HepG2 (cell line): Measurements from ENCODE around the gene SLC16A5. TPM values are rescaled to one million over a fixed set of nuclear protein-coding genes. Genes with fewer than 3 reads are reported as not detected.

Source experiments
- AKAP8 ChIP-seq: sonication (generic); formaldehyde crosslinking; IDR thresholded peaks from 2 replicates; pipeline ENCODE4 v1.5.1; 2020; ENCODE audit warnings: mild to moderate bottlenecking, missing genetic modification reagents
- FOXP4 ChIP-seq: sonication (generic); formaldehyde crosslinking; IDR thresholded peaks from 2 replicates; pipeline ENCODE4 v1.4.0; 2020; ENCODE audit warnings: missing genetic modification reagents
- HHEX ChIP-seq: IDR thresholded peaks from 2 replicates; pipeline ENCODE4 v1.6.1; 2016; ENCODE audit warnings: control low read depth
- MATR3 ChIP-seq: sonication (generic); formaldehyde crosslinking; IDR thresholded peaks from 2 replicates; pipeline ENCODE4 v1.4.0; 2020; ENCODE audit warnings: missing genetic modification reagents
- MTA3 ChIP-seq: sonication (generic); formaldehyde crosslinking; IDR thresholded peaks from 2 replicates; pipeline ENCODE4 v1.4.0; 2020; ENCODE audit warnings: missing genetic modification reagents
- MTF1 ChIP-seq: sonication (generic); formaldehyde crosslinking; IDR thresholded peaks from 2 replicates; pipeline ENCODE4 v1.5.0; 2020; ENCODE audit warnings: missing genetic modification reagents
- NKX3-1 ChIP-seq: sonication (generic); formaldehyde crosslinking; IDR thresholded peaks from 2 replicates; pipeline ENCODE4 v1.5.0; 2020; ENCODE audit warnings: missing genetic modification reagents
- SKIL ChIP-seq: sonication (generic); formaldehyde crosslinking; IDR thresholded peaks from 2 replicates; pipeline ENCODE4 v1.8.0; 2022; ENCODE audit warnings: missing genetic modification reagents, mild to moderate bottlenecking, moderate library complexity, borderline replicate concordance
- STAG1 ChIP-seq: sonication (generic); formaldehyde crosslinking; IDR thresholded peaks from 2 replicates; pipeline ENCODE4 v1.4.0; 2020; ENCODE audit warnings: missing genetic modification reagents
- SYNCRIP ChIP-seq: fragments of 200-400 bp; formaldehyde crosslinking; IDR thresholded peaks from 2 replicates; pipeline ENCODE4 v1.6.1; 2018; ENCODE audit warnings: mild to moderate bottlenecking, low read depth, low read length; ENCODE audit not compliant: insufficient read depth
- THYN1 ChIP-seq: sonication (generic); formaldehyde crosslinking; IDR thresholded peaks from 2 replicates; pipeline ENCODE4 v1.8.1; 2023; ENCODE audit warnings: low read depth, mild to moderate bottlenecking, moderate library complexity, missing genetic modification reagents, borderline replicate concordance
- ZBTB1 ChIP-seq: sonication (generic); formaldehyde crosslinking; IDR thresholded peaks from 2 replicates; pipeline ENCODE4 v1.4.0; 2020; ENCODE audit warnings: missing genetic modification reagents, borderline replicate concordance
- ZNF335 ChIP-seq: sonication (generic); formaldehyde crosslinking; IDR thresholded peaks from 2 replicates; pipeline ENCODE4 v1.4.0; 2020; ENCODE audit warnings: missing genetic modification reagents
- ZNF44 ChIP-seq: sonication (generic); formaldehyde crosslinking; IDR thresholded peaks from 2 replicates; pipeline ENCODE4 v1.5.1; 2020; ENCODE audit warnings: mild to moderate bottlenecking, missing genetic modification reagents
- ZNF460 ChIP-seq: sonication (generic); formaldehyde crosslinking; IDR thresholded peaks from 2 replicates; pipeline ENCODE4 v1.5.1; 2020; ENCODE audit warnings: missing genetic modification reagents, mild to moderate bottlenecking, borderline replicate concordance
- ZNF550 ChIP-seq: sonication (generic); formaldehyde crosslinking; IDR thresholded peaks from 2 replicates; pipeline ENCODE4 v1.4.0; 2020; ENCODE audit warnings: mild to moderate bottlenecking, missing genetic modification reagents, borderline replicate concordance
- ZNF75D ChIP-seq: sonication (generic); formaldehyde crosslinking; IDR thresholded peaks from 2 replicates; pipeline ENCODE4 v1.8.1; 2023; ENCODE audit warnings: missing genetic modification reagents, mild to moderate bottlenecking, borderline replicate concordance
- ZNF768 ChIP-seq: sonication (generic); formaldehyde crosslinking; IDR thresholded peaks from 2 replicates; pipeline ENCODE4 v1.4.0; 2020; ENCODE audit warnings: missing genetic modification reagents
- ZNF780A ChIP-seq: sonication (generic); formaldehyde crosslinking; IDR thresholded peaks from 2 replicates; pipeline ENCODE4 v1.8.0; 2022; ENCODE audit warnings: mild to moderate bottlenecking, missing genetic modification reagents, moderate library complexity
- ZNF883 ChIP-seq: sonication (generic); formaldehyde crosslinking; IDR thresholded peaks from 2 replicates; pipeline ENCODE4 v1.5.1; 2020; ENCODE audit warnings: mild to moderate bottlenecking, missing genetic modification reagents; ENCODE audit errors: not compliant biosample characterization
- polyA plus RNA-seq, 8 experiments: library from polyadenylated mRNA; depleted of rRNA in 3 of 8; stranded (reverse) in 7 of 8; unstranded in 1 of 8; fragments of >200 nt; fragmentation: Illumina TruSeq in 4 of 8; extraction: Trizol in 4 of 8; gene quantifications; 2 replicates each; pipeline versions ENCODE4 v1.2.1 to v1.2.3, GENCODE V29; 2011 to 2016; ENCODE audit warnings: low read depth in 4 of 8, missing spikeins in 1 of 8, mixed read lengths in 1 of 8; ENCODE audit not compliant: insufficient read depth in 1 of 8
- total RNA-seq, 5 experiments: library from RNA; depleted of rRNA; stranded (reverse); fragments of >200 nt; fragmentation: Illumina TruSeq; extraction: Trizol; gene quantifications; 2 replicates each; pipeline ENCODE4 v1.2.3, GENCODE V29; 2016; ENCODE audit warnings: low read depth in 1 of 5
- TF ChIP-seq, protein P1 (sequence below): IDR thresholded peaks from 2 replicates; pipeline ENCODE4 v1.6.1; 2016; ENCODE audit warnings: control low read depth
- TF ChIP-seq, protein P2 (sequence below): IDR thresholded peaks from 2 replicates; pipeline ENCODE4 v1.6.1; 2012; ENCODE audit warnings: low read depth, low read length, improper control_type of control experiment

Gene SLC16A5
- total and polyA plus RNA-seq, 2 of the 13 experiments (the other 11 are each of a cell fraction or from before 2014, with no cell fraction given), result 0.69 to 5.6 TPM

DNA sequence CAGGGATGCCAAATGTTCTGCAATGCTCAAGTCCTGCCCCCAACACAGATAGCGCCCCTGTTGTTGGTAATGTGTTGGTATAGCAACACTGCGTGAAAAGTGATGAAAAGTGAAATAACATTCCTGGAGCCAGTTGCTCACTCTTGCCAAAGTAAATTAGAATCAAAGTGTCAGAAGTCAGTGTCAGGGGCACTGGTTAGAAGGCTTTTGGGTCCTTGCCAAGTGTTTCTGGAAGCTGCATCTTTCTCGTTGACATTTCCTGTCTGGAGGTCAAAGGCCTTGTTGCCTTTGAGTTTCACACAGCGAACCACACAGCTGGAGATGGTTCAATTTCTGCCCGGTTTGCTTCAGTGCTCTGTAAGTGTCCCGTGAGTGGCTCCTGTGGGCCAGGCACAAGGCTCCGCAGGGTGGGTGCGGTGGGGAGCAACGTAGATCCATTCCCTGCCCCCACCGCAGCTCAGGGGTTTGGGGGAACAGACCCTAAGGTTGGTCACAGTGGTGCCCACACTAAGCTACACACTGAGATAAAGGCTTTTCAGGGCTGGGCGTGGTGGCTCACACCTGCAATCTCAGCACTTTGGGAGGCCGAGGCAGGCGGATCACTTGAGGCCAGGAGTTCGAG is 3.6 kb upstream of the SLC16A5 start (continued):
- TF ChIP-seq SKIL (CRISPR knock-in tag), result peak; percentile 98
- no peak for TF ChIP-seq THYN1 (CRISPR knock-in tag)
- TF ChIP-seq ZNF550 (CRISPR knock-in tag), result 0 out of 2 replicates have a peak, but pooled peaks have one; percentile 39
- peak; percentile 96 for TF ChIP-seq ZNF460 (CRISPR knock-in tag)
- TF ChIP-seq NKX3-1, result no peak
- no peak for TF ChIP-seq ZNF75D
- no peak for TF ChIP-seq ZNF883 (CRISPR knock-in tag)
- TF ChIP-seq STAG1 (CRISPR knock-in tag), result no peak
- no peak for TF ChIP-seq MTA3 (CRISPR knock-in tag)
- peak; percentile 97 for TF ChIP-seq FOXP4 (CRISPR knock-in tag)
- TF ChIP-seq AKAP8 (CRISPR knock-in tag), result no peak; the same call in 1 of the 2 replicates
- TF ChIP-seq MATR3, result no peak
- TF ChIP-seq, protein P1, sequence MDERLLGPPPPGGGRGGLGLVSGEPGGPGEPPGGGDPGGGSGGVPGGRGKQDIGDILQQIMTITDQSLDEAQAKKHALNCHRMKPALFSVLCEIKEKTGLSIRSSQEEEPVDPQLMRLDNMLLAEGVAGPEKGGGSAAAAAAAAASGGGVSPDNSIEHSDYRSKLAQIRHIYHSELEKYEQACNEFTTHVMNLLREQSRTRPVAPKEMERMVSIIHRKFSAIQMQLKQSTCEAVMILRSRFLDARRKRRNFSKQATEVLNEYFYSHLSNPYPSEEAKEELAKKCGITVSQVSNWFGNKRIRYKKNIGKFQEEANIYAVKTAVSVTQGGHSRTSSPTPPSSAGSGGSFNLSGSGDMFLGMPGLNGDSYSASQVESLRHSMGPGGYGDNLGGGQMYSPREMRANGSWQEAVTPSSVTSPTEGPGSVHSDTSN (CRISPR knock-in tag), result 0 out of 2 replicates have a peak, but pooled peaks have one; percentile 15
- TF ChIP-seq HHEX (CRISPR knock-in tag), result peak; percentile 78; the same call in 1 of the 2 replicates
- TF ChIP-seq ZBTB1 (CRISPR knock-in tag), result no peak
- 0 out of 2 replicates have a peak, but pooled peaks have one; percentile 60 for TF ChIP-seq ZNF335 (CRISPR knock-in tag)
- TF ChIP-seq ZNF44 (CRISPR knock-in tag), result no peak
- TF ChIP-seq MTF1, result no peak
- TF ChIP-seq SYNCRIP, result no peak
- TF ChIP-seq, protein P2, sequence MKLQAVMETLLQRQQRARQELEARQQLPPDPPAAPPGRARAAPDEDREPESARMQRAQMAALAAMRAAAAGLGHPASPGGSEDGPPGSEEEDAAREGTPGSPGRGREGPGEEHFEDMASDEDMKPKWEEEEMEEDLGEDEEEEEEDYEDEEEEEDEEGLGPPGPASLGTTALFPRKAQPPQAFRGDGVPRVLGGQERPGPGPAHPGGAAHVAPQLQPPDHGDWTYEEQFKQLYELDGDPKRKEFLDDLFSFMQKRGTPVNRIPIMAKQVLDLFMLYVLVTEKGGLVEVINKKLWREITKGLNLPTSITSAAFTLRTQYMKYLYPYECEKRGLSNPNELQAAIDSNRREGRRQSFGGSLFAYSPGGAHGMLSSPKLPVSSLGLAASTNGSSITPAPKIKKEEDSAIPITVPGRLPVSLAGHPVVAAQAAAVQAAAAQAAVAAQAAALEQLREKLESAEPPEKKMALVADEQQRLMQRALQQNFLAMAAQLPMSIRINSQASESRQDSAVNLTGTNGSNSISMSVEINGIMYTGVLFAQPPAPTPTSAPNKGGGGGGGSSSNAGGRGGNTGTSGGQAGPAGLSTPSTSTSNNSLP, result peak; percentile 86
- peak; percentile 63; the same call in 1 of the 2 replicates for TF ChIP-seq ZNF768 (CRISPR knock-in tag)
- no peak for TF ChIP-seq ZNF780A (CRISPR knock-in tag)
